CD14-positive monocyte (primary cell): ENCODE results near the gene DHX15. TPM values are rescaled to one million over a fixed set of nuclear protein-coding genes. Genes with fewer than 3 reads are reported as not detected.

Experiments
- DNase-seq, 3 donors: peaks; one replicate each; pipeline ENCODE4 v3.0.0-alpha.2; 2011 to 2022
- H2AFZ ChIP-seq: 2 replicates; pipeline ENCODE4 v1.6.0; 2012; ENCODE audit warnings: mild to moderate bottlenecking, low read depth, low read length, inconsistent platforms; ENCODE audit not compliant: insufficient read depth, poor library complexity, severe bottlenecking
- H3K27ac ChIP-seq, 2 donors: 1 replicate in 1 of 2; 2 replicates in 1 of 2; pipeline ENCODE4 v1.5.1; 2012 to 2013; ENCODE audit warnings: low read length in 2 of 2, control low read depth in 1 of 2, inconsistent platforms in 1 of 2, low read depth in 1 of 2, mild to moderate bottlenecking in 1 of 2
- H3K27me3 ChIP-seq, 2 donors: one replicate each; pipeline versions ENCODE4 v1.6.0 to v1.6.1; 2011 to 2013; ENCODE audit warnings: low read length in 2 of 2; ENCODE audit not compliant: control insufficient read depth in 2 of 2, insufficient read depth in 2 of 2
- H3K36me3 ChIP-seq, 2 donors: replicated peaks in 1 of 2; 1 replicate in 1 of 2; 2 replicates in 1 of 2; pipeline versions ENCODE4 v1.5.1 to v1.6.1; 2012 to 2013; ENCODE audit warnings: low read length in 2 of 2, control low read depth in 1 of 2, inconsistent platforms in 1 of 2, mild to moderate bottlenecking in 1 of 2; ENCODE audit not compliant: insufficient read depth in 2 of 2, control insufficient read depth in 1 of 2
- H3K4me1 ChIP-seq, 2 donors: 1 replicate in 1 of 2; 2 replicates in 1 of 2; pipeline versions ENCODE4 v1.5.1 to v1.6.1; 2012 to 2013; ENCODE audit warnings: low read length in 2 of 2, control low read depth in 1 of 2, inconsistent platforms in 1 of 2, mild to moderate bottlenecking in 1 of 2, moderate library complexity in 1 of 2; ENCODE audit not compliant: insufficient read depth in 2 of 2, control insufficient read depth in 1 of 2
- H3K4me2 ChIP-seq: replicated peaks from 2 replicates; pipeline ENCODE3; 2012; ENCODE audit warnings: low read length, moderate library complexity, mild to moderate bottlenecking; ENCODE audit not compliant: poor library complexity, severe bottlenecking; ENCODE audit errors: extremely low read depth
- H3K4me3 ChIP-seq, 3 experiments: fragments of 200-600 bp in 1 of 3; sonication (generic) in 1 of 3; replicated peaks in 1 of 3; 1 replicate in 2 of 3; 2 replicates in 1 of 3; pipeline ENCODE4 v1.5.1; 2011 to 2013; ENCODE audit warnings: low read length in 3 of 3, mild to moderate bottlenecking in 3 of 3, control low read depth in 2 of 3, low read depth in 2 of 3, inconsistent platforms in 1 of 3, moderate library complexity in 1 of 3
- H3K79me2 ChIP-seq: 2 replicates; pipeline ENCODE4 v1.6.0; 2012; ENCODE audit warnings: mild to moderate bottlenecking, control low read depth, inconsistent platforms, low read length, moderate library complexity; ENCODE audit not compliant: insufficient read depth
- H3K9ac ChIP-seq: 2 replicates; pipeline ENCODE4 v1.6.0; 2017; ENCODE audit warnings: low read length, mild to moderate bottlenecking; ENCODE audit not compliant: insufficient read depth, poor library complexity, severe bottlenecking
- H3K9me3 ChIP-seq, 2 donors: replicated peaks in 1 of 2; 1 replicate in 1 of 2; 2 replicates in 1 of 2; pipeline versions ENCODE4 v1.5.1 to v1.6.1; 2012 to 2013; ENCODE audit warnings: low read length in 2 of 2, control low read depth in 1 of 2; ENCODE audit not compliant: control insufficient read depth in 1 of 2, insufficient read depth in 1 of 2
- H4K20me1 ChIP-seq: 2 replicates; pipeline ENCODE4 v1.6.0; 2012; ENCODE audit warnings: mild to moderate bottlenecking, low read length, control low read depth, moderate library complexity; ENCODE audit not compliant: insufficient read depth
- H3K27ac Mint-ChIP-seq, 7 donors: one replicate each; pipeline ENCODE4 v1.8.0; 2020; ENCODE audit warnings: mild to moderate bottlenecking in 7 of 7, mixed read lengths in 7 of 7, moderate library complexity in 6 of 7, inconsistent platforms in 2 of 7
- H3K27me3 Mint-ChIP-seq, 3 donors: one replicate each; pipeline ENCODE4 v1.8.0; 2021 to 2022; ENCODE audit warnings: low read depth in 3 of 3, mild to moderate bottlenecking in 3 of 3, mixed read lengths in 3 of 3, moderate library complexity in 3 of 3, inconsistent platforms in 1 of 3
- H3K36me3 Mint-ChIP-seq, 2 donors: one replicate each; pipeline ENCODE4 v1.8.0; 2020; ENCODE audit warnings: mixed read lengths in 2 of 2, inconsistent platforms in 1 of 2, mild to moderate bottlenecking in 1 of 2
- H3K4me1 Mint-ChIP-seq: one replicate; pipeline ENCODE4 v1.8.0; 2020; ENCODE audit warnings: mild to moderate bottlenecking, mixed read lengths
- H3K4me3 Mint-ChIP-seq, 2 donors: one replicate each; pipeline ENCODE4 v1.8.0; 2020; ENCODE audit warnings: mild to moderate bottlenecking in 2 of 2, mixed read lengths in 2 of 2, moderate library complexity in 1 of 2
- H3K9me3 Mint-ChIP-seq, 7 donors: one replicate each; pipeline ENCODE4 v1.8.0; 2020 to 2022; ENCODE audit warnings: mixed read lengths in 7 of 7, mild to moderate bottlenecking in 6 of 7, moderate library complexity in 6 of 7, inconsistent platforms in 2 of 7
- CTCF ChIP-seq: fragments of 200-600 bp; IDR thresholded peaks from one replicate; pipeline ENCODE4 v1.8.0; 2022; ENCODE audit warnings: antibody characterized with exemption, mild to moderate bottlenecking
- WGBS: methylation state at CpG from one replicate; pipeline ENCODE4 v1.1.5; 2013; ENCODE audit warnings: missing lambda C conversion rate; ENCODE audit not compliant: insufficient coverage; 5-methylcytosine and 5-hydroxymethylcytosine counted together
- intact Hi-C, 2 donors: fragments of 100-400 bp; cut with micrococcal nuclease; formaldehyde crosslinking; loops; one replicate each; pipeline versions ENCODE4 v1.15.0 to v1.15.1; 2023
- polyA plus RNA-seq, 3 donors: library from polyadenylated mRNA; depleted of rRNA in 1 of 3; unstranded in 2 of 3; stranded (reverse) in 1 of 3; fragments of 300-500 nt in 2 of 3; fragments of >200 nt in 1 of 3; fragmentation: Illumina TruSeq in 2 of 3; gene quantifications; 1 replicate in 2 of 3; 2 replicates in 1 of 3; pipeline ENCODE4 v1.2.3, GENCODE V29; 2012 to 2021

The DHX15 gene
- polyA plus RNA-seq, 3 donors: 27.2 to 77.7 (median 37.5) TPM

- no peaks in the 10 kb centered on the region for H3K4me1 ChIP-seq
- no peaks in the 10 kb centered on the region for H4K20me1 ChIP-seq
- H3K36me3 ChIP-seq: no peaks in the 10 kb centered on the region
- H3K27me3 ChIP-seq: no peaks in the 10 kb centered on the region
- H3K27ac Mint-ChIP-seq: no peak overlapping the region
- no peak overlapping the region for H3K4me3 Mint-ChIP-seq
- peaks cover 8 to 13% (median 9%) of the 10 kb centered on the region in 3 donors for H3K27me3 Mint-ChIP-seq
- H3K27ac ChIP-seq: no peak overlapping the region
- H3K4me2 ChIP-seq: no peak overlapping the region
- no peak overlapping the region for H3K9ac ChIP-seq
- no peak for TF ChIP-seq CTCF
- 100% methylated on average over 1 of the region's 7 CpGs for WGBS
- H3K4me3 ChIP-seq: no peak overlapping the region
- H3K9me3 Mint-ChIP-seq: peaks cover 0 to 10% (median 0%) of the 10 kb centered on the region in 7 donors
- no peaks in the 10 kb centered on the region for H3K36me3 Mint-ChIP-seq
- intact Hi-C loops: no loop called here
- no peak for DNase-seq
- H3K4me1 Mint-ChIP-seq: no peaks in the 10 kb centered on the region
- no peaks in the 10 kb centered on the region for H3K9me3 ChIP-seq
- no peaks in the 10 kb centered on the region for H3K79me2 ChIP-seq
- H2AFZ ChIP-seq: no peak overlapping the region
Measured at GRCh38 chr4:24497221-24497620, 87.1 kb downstream of the DHX15 start.

GRCh38 chr4:24496597-24496996 is 87.8 kb downstream of the DHX15 start:
- H3K36me3 ChIP-seq: no peaks in the 10 kb centered on the region
- Mint-ChIP-seq H3K4me1 (no peaks in the 10 kb centered on the region), H3K4me3 (no peak overlapping the region), H3K27ac (no peak overlapping the region), H3K27me3 (peaks cover 5 to 12% (median 9%) of the 10 kb centered on the region in 3 donors), H3K36me3 (no peaks in the 10 kb centered on the region), H3K9me3 (peaks cover 0 to 10% (median 0%) of the 10 kb centered on the region in 7 donors)
- no peaks in the 10 kb centered on the region for H3K9me3 ChIP-seq
- no peaks in the 10 kb centered on the region for H3K4me1 ChIP-seq
- no peak overlapping the region for H3K9ac ChIP-seq
- WGBS: 89% methylated on average over 6 of the region's 6 CpGs
- DNase-seq: no peak
- no peaks in the 10 kb centered on the region for H3K79me2 ChIP-seq
- H3K4me3 ChIP-seq: no peak overlapping the region
- no peak for TF ChIP-seq CTCF
- H3K4me2 ChIP-seq: no peak overlapping the region
- H3K27me3 ChIP-seq: no peaks in the 10 kb centered on the region
- no peak overlapping the region for H2AFZ ChIP-seq
- no peaks in the 10 kb centered on the region for H4K20me1 ChIP-seq
- intact Hi-C loops: no loop called here
- no peak overlapping the region for H3K27ac ChIP-seq
